ENCODE data around the gene EGR1.

EGR1 gene

GRCh38 chr5:138465261-138466124, at the start of gene EGR1:
Gene EGR1 (plus strand): TSS chr5:138465479. CDS start chr5:138465762, 283 bp downstream.
- DNase-seq, result peak; percentile 94

GRCh38 chr5:138418444-138418843, 46.8 kb upstream of the EGR1 start:
- DNase-seq, result no peak

DNA sequence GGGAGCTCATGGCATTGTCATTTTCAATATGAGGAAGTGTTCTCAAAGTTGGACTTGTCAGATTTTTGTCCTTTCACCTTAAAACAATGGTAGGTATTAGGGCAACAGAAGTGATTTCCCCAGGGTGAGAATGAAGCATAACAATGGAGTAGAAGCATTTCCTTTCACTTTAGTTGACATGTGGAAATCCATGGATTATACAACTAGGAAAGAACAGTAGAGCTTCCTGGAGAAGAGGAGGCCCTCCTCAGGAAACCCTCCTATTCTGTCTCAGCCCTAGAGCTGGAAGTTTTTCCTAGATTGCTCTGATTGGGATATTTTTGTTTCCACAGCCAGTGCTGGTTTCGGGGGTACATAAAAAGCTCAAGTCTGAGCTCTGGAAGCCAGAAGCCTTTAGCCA, 40.2 kb upstream of the EGR1 start:
- no peak for DNase-seq

- no peak for DNase-seq
These were observed 29.3 kb upstream of the EGR1 start for GRCh38 chr5:138435943-138436342.

- DNase-seq, result no peak
These were observed 27.1 kb upstream of the EGR1 start for GRCh38 chr5:138438003-138438723.

GRCh38 chr5:138438724-138439476, 26.4 kb upstream of the EGR1 start, which contains the start of gene REEP2:
Gene REEP2 (plus strand): TSS chr5:138439057. CDS start chr5:138439209, 152 bp downstream.
- DNase-seq, result peak; percentile 49

- DNase-seq, result no peak
These were observed 25.7 kb upstream of the EGR1 start for GRCh38 chr5:138439477-138440158.

DNA sequence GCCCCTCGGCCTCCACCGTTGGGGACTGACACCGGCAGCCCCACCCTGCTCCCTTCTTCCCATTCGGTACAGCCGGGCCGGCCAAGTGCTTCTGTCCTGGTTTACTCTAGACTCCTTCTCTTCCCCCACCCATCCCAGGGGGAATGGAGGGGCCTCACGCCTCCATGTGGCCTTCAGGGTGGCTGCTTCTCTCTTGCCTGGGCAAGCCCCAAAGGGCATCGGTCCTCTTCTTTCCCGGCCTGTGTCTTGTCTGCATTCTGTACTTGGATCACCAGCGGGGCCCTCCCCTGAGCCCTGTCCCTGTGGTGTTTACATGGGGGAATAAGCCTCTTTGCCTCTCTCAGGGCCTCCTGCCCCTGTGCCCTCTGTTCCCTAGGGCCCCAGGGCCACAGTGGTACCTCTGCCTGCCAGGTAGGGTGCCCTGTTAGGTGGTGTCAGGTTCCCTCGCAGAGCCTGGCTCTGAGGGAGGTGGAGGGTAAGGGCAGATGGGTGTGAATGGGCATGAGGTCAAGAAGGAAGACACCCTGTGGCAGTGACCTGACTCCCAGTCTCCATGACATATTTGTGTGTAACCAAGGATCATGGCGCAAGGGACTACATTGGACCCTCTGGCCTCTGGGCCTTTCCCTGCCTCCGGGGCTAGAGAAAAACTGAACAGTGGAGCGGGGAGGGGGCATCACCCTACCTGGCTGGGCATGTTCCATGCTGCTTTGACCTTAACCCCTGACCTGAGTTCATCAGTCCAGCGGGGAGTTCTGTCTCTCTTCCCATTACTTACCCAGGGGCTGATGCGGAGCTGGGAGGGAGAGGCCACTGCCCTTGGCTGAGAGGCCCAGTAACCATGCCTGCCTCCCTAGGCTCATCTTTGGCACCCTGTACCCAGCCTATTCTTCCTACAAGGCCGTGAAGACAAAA, 24.9 kb upstream of the EGR1 start:
- no peak for DNase-seq

DNA sequence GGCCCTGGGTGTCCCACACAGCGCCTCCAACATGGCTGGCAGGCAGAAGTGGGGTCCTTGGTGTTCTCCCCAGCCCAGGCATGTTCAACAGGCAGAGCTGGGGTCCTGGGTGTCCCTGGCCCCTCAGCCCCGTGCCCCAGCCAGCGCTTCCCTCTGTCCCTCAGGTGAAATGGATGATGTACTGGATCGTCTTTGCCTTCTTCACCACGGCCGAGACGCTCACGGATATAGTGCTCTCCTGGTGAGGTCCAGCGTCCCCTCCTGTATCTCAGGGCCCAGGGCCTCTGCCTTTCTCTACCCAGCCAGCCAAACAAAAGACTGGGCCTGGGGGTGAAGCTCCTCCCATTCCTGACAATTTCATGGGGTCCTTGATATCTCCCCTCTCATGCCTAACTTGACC, 24.1 kb upstream of the EGR1 start:
- no peak for DNase-seq

DNA sequence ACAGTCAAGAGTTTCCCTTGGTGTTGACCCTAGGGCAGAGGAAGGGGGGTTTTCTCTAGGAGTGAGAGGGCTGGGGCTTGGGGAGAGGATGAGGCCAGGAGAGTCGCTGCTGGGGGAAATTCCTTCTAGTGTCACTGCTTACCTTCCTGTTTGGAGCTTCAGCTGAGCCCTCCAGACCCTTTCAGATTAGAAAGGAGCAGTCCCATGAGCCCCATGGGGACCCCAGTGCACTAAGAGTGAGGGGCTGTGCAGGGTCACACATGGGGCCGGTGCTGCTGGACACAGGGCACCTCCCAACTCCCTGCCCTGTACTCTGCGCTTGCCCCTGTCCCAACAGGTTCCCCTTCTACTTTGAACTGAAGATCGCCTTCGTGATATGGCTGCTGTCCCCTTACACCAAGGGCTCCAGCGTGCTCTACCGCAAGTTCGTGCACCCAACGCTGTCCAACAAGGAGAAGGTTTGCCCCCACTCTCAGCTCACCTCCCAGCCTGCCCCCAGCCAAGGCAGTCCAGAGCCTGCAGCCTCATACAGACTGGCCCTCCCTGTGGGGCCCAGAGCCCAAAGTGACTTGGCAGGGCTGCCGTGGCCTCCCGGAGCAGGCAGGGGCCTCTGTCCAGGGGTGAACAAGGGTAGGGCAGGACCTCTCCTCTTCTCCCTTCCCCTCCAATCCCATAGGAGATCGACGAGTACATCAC, 21.1 kb upstream of the EGR1 start:
- no peak for DNase-seq

- no peak for DNase-seq
These were observed 20.3 kb upstream of the EGR1 start for GRCh38 chr5:138444774-138445546.

DNA sequence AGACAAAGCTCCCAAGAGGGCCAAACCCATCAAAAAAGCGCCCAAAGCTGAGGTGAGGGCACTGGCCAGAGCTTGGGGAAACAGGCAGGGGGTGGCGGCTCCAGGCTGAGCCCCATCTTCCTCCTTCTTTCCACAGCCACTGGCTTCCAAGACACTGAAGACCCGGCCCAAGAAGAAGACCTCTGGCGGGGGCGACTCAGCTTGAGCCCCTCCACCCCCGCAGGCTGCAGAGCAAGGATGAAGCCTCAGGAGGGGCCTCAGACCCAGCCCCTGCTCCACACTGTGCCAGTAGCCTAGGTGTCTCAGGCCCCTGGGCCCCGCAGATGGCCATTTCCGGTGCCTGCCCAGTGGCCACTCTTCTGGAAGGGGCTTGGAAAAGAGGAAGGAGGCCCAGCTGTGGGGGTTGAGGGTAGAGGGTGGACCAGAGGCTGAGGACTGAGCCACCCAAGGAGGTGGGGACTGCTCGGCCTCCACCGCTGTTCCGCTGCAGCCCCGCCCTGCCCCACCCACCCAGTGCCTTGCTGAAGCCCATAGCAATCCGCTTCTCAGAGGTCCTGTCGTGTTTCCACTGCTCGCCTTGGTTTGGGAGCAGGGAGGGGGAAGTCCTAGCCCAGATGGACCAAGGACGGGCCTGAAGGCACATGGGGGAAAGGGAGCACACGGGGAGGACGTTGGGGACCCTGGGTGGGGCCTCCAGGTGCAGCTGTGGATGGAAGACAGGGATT, 19.6 kb upstream of the EGR1 start:
- no peak for DNase-seq

DNA sequence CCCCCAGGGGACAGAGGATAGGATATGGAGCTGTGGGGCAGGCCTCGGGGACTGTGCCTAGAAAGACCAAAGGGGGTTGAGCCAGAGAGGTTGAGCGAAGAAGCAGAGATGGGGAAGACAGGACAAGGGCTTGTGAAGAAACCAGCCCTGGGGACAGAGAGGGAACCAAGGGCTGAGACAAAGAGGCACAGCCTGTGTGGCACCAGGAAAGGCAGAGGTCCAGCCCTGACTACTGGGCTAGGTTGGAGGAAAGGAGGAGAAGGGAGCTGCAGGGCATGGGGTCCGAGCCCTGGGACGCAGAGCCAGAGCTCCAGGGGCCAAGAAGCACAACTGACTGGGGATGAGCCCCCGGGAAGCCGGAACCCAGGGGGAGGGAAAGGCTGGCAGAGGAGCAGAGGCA, 17.2 kb upstream of the EGR1 start:
- no peak for DNase-seq

DNA sequence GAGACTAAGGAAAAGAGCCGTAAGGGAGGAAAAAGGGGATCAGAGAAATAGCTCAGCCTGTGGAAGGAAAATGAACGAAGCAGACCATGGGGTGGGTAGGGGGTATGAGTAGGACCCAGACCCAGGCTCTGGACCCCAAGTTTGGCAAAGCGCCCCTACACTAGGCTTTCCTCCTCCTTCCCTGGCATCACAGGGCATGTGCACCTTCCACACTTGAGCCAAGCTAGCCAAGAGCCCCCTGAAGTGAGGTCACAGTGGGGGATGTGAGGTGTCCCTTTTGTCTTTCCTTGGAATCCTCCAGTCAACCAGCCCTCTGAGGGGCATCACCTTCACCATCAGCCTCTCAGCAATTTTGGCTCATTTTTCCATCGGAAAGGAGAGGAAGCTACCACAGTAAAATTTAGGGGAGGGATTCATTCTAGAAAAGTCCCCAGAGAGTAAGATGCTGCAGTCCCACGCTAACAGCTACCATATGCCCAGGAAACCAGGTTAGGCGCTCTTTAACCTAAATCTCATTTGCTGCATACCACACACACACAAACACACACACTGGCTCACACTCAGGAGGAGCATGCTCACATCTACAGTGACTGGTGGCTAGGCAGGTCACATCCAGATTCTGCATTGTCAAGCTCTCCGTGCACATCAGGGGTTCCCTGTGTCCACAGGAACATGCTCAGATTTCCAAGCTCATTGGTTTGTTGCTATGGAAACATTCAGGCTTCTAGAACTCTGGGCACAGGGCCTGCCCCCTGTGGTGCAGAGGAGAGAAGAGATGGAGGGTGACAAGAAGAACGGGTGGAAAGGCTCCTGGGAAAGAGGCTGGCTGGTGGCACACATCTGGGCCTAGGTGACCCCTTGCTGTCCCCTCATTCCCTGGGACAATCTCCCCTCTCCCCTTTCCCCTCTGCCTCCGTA, 16.5 kb upstream of the EGR1 start:
- no peak for DNase-seq

- DNase-seq, result peak; percentile 79
These were observed 15.6 kb upstream of the EGR1 start for GRCh38 chr5:138449501-138450239.

DNA sequence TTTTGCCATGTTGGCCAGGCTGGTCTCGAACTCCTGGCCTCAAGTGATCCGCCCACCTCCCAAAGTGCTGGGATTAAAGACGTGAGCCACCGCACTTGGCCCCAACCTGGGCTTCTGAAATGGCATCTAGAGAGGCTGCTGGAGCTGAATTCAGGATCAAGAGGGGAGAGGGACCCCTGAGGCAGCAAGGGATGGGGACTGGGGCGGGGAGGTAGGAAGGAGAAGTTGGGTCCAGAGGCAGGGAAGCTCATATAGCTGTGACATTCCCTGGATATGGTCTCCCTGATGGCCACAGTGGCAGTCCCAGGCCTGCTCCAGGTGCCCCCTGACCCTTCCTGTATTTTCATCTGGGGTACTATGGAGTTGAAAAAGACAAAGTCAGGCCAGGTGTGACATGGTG, 14.3 kb upstream of the EGR1 start:
- no peak for DNase-seq

GRCh38 chr5:138452720-138453119, 12.6 kb upstream of the EGR1 start:
- no peak for DNase-seq

GRCh38 chr5:138453590-138453989, 11.7 kb upstream of the EGR1 start:
- DNase-seq, result no peak
